Measurements from ENCODE around the gene MYH10.

The MYH10 gene

DNA sequence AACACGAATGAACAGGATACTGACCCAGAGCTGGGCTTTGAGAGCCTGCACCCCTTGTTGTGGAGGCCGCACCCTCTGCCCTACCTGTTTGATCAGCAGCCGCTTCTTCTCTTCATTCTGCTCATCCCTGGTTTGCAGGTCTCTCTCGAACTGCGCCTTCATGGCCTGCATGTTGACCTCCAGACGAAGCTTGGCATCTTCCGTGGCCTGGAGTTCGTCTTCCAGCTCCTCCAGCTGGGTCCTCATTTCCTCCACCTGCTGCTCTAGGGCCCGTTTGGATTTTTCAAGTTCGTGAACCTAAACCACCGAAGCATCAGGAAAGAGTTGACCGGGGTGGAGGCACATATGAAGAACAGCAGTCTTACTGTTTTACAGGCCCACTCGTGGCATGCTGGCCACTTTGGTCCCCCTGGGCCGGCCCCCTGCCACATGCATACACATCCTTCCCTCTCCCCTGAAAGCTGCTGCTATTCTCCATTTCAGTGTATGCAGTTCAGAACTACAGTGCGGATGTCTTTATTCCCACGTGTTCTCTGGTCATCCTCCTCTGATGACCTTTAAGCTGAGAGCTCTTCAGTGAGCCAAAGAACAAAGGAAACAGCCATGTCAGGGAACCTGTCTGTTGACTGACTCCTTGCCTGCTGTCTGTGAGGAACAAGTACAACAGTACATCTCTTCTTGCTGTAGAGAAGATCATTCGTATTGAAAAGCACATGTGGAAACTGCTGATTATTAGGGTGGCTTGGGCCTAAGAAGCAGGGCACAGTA lies 140.1 kb downstream of the MYH10 start:
- no peak for DNase-seq

- no peak for DNase-seq
Measured at GRCh38 chr17:8489841-8490240, 140.7 kb downstream of the MYH10 start.

GRCh38 chr17:8488901-8489300 lies 141.6 kb downstream of the MYH10 start:
- no peak for DNase-seq

DNA sequence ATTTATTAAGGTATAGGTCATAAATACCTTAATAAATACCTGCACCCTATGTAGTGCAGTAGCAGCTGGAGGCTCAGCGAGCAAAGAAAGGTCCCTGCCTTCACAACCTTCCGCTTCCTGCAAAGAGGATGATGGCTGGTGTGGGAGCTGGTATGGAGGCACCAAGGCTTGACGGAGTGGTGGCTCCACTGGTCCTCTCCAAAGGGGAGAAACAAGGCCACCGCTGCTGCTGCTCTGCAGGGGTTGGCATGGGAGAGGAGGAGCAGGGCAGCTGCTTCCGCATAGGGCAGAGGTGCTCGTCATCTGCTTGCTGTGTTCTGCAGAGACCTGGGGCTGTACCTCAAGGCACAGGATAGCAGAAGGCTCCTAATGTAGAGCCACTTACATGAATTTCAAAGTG lies 142.0 kb downstream of the MYH10 start:
- no peak for DNase-seq

GRCh38 chr17:8487743-8488142 lies 142.8 kb downstream of the MYH10 start:
- no peak for DNase-seq

DNA sequence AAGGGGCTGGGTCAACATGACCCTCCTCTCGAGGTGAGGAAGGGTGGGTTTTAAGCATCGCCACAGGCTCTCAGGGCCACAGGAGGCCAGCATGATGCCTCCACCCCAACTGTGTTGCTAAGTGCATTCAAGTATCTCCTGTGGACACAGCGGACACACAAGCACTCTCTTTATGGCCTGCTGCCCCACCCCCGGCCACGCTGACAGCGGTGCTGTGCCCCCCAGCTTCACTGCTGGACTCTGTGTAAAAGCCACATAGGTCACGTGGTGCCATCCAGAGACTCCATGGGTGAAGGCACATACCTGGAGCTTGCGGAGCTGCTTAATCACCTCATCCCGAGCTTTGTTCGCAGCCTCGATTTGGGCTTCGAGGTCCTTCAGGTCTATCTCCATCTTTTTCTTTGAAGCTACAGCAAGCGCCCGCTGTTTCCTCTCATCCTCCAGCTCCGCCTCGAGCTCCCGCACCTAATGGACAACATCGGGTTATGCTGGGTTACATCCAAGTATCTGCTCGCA lies 143.3 kb downstream of the MYH10 start:
- no peak for DNase-seq

DNA sequence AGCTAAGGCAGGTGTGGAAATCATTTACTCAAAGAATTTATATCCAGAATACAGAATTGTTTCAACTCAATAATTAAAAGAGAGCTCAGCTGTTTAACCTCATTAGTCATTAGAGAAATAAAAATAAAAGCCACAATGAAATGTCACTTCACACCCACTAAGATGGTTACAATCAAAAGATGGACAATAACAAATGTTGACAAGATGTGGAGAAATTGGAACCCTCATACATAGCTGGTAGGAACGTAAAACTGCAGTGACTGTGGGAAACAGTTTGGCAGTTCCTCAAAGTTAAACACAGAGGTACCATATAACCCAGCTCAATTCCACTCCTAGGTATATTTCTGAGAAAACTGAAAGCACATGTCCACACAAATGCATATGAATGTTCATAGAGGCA lies 145.0 kb downstream of the MYH10 start:
- DNase-seq, result no peak

DNA sequence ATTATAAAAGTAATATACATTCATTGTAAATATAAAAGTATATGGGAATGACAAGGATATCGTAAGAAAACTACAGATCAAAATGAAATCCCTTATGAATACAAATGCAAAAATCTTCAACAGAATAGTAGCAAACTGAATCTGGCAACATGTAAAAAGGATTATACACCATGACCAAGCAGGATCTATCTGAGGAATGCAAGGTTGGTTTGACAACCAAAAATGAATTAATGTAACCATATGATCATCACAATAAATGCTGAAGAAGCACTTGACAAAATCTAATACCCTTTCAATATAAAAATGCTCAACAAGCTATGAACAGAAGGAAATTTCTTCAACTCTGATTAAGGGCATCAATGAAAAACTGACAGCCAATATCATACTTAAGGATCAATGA lies 146.1 kb downstream of the MYH10 start:
- no peak for DNase-seq

DNA sequence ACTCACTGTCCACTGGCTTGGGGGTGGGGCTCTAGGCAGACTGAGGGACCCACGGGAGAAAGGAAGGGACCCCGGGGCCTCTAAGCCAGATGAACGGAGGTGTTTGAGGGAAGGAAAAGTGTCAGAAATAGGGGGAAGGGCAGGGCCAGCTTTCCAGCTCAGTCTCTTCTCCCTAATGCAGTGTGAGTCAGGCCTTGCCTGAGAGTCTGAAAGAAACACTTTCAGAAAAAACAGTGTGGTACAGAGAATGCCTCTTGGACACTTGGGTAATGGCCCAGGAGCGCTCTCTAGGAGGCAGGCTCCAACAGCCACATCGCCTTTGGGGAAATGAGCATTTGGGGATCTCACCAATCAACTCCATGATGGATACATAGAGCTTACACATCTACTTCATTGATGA lies 148.0 kb downstream of the MYH10 start:
- DNase-seq, result no peak

DNA sequence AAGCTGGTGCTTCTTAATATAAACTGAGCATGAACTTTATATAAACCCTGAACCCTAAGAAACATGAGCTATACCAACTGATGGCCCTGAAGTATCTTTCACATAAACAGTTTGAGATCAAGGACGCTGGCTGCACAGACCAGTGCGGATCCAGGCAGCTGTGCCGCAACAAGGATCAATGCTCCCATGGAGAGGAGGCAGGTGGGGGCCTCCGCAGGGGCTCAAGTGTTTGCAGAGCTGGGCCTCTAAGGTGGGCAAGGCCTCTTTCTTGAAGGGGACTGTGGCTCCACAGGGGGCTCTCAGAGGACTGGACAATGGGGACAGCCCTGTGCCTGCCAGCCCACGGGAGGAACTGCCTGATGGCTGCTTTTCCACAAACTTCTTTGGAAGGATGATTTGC lies 148.8 kb downstream of the MYH10 start:
- DNase-seq, result no peak

DNA sequence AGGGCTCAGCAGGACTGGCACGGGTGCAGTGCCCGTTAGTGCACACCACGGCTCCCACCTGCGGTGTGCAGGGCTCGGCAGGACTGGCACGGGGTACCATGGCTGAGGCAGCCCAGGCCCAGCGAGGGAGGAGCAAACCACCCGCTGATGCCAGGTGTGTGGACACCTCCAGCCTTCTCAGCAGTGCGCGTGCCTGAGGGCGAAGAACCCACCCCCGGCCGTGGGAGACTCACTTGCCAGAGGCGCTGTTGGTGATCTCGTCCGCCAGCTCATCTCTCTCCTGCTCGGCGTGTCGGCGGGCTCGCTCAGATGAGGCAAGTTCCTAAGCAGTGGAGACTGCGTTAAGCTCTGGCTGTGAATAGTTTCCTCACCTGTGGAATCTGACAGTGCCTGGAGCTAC lies 149.4 kb downstream of the MYH10 start:
- DNase-seq, result no peak

GRCh38 chr17:8480011-8480976 lies 150.2 kb downstream of the MYH10 start:
- no peak for DNase-seq

DNA sequence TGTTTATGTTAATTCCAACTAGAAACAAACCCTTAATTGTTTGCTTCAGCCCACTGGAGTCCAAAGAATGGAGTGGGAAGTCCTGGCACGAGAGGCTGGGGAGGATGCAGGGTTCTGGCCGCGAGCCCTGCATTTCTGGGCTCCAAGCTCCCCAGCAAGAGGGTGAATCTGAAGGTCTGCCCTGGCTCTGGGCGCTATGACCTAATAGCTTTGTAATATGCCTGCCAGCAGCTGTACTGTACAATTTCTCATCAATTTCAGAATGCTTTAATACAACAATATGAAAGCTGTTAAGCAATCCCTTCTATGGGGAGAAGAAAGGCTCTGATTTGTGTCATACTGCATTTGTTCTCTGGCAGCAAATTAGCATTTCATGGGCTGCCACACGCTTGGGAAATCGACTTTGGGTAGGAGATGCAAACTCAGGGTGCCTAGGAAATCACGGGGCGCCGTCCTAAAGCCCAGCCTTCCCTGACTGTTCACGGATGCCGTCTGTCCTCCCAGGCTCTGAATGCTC lies 151.0 kb downstream of the MYH10 start:
- DNase-seq, result no peak

- no peak for DNase-seq
Measured at GRCh38 chr17:8477715-8478441, 152.6 kb downstream of the MYH10 start.

DNA sequence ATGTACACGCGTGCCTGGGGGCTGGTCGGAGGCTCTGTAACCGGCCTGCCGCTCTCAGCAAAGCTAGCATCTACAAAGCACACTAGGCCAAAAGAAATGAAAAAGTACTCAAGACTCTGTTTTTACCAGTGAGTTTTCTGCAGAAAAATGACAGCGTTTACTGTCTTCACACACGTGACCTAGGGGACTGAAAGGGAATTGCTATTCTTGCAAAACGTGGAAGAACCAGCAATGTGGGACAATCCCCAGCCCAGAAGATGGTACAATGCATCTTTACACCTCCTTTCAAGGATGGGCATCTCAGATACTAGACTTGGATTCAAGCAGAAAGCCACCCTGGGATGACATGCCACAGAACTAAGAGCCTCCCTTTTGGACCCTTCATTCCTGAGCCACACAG lies 153.4 kb downstream of the MYH10 start:
- DNase-seq, result no peak

DNA sequence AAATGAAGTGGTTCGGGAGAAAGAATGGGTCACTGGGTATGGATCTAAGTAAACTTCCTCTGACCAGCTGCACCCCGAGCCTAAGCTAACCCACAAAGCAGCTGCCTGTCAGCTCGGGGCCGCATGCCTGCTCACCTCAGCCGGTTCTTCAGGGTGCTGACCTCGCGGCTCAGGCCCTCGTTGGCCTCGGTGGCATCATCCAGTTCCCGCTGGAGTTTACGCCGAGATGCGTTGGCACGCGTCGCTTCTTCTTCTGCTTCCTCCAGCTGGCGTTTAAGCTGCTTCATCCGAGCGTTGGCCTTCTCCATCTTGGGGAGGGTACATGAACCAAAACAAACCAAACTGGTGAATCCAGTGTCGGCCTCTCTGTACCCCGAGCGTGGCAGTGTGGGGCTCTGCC lies 153.8 kb downstream of the MYH10 start:
- DNase-seq, result no peak

DNA sequence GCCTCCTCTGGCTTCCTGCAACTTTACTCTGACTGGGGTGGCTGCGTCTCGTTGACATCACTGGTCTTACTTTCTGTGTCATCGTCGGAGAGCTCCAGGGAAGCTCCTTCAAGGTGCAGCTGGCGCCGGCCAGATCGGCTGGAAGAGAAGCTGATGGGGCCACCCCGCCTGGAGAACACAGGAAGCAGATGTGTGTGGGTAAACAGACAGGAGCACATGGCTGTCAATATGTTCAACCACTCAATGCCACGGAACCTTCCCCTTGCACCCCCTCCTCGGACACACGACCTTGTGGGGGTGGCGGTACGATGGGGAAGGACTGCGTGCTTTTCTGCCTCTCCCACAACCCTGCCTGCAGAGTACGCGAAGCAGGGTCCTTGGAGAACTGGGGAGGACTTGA lies 154.7 kb downstream of the MYH10 start:
- peak; percentile 27 for DNase-seq

DNA sequence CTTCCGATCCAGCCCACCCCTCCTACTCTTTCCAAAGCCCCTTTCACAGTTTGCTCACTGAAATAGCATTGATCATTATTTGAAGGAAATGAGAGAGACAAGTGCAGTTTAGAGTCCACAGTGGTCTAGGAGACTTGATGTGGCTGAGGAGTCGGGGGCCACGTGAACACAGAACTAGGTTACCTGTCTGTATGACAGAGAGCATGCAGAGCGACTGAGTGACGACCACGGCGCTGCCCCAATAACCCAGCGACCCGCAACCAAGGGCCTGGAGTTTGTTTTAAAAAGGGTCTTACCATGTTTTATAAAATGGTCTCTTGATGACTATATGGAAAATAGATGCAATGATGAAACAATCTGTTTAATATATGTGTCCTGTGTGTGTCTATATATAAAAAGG lies 155.3 kb downstream of the MYH10 start:
- no peak for DNase-seq

GRCh38 chr17:8474826-8475225 lies 155.7 kb downstream of the MYH10 start:
- no peak for DNase-seq

DNA sequence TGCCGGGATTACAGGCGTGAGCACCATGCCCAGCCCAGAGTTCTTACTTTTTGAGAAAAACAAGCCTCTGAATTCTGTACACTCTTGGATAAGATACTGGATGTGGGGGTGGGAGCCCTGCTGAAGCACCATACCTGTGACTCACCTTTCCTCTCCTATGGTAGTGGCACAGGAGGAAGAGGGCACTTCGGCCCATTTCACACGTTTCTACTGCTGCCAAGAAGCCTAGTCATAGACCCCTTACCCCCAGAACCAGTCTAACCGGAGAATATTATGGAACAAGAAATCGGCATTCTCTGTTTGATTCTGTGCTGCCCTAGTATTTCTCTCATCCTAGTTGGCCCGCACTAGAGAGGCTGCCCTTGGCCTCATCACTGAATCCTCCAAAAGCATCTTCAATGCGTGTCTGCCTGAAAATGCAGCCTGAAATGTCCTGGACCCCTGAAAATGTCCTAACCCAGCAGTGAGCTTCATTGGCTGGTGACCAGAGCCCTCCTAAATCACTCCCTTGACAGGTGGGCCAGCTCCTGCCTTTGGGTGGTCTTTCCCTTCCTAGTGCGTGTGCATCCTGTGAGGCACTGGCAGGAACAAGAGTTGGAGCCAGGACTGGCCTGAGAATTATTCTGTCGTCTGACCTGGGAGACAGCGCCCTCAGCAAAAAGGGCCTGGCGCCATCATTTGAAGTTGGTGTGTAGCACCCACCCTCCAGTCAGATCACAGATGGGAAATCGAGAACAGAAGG lies 156.9 kb downstream of the MYH10 start:
- DNase-seq, result no peak

DNA sequence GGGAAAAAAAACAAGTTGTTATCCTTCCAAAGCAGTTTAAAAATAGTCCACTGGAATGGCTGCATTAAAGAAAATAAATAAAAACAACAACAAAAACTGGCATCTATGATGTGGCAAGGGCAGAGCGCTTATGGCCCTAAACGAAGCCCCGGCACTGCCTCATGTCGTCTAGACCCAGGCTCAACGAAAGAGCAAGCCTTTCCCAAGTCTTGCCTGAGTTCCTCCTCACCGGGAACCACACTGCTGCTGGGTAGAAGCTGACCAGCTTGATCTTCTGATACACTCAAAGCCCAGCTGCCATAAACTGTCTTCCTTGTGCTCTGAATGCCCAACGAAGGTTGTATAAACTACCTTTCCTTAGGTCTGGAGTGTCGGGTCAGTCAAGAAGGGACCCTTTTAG lies 157.9 kb downstream of the MYH10 start:
- no peak for DNase-seq

GRCh38 chr17:8470447-8471047 lies 160.0 kb downstream of the MYH10 start:
- DNase-seq, result peak; percentile 16

All from NCI-H510A (cell line).